ENCODE results near the gene NUDT3.
"Not testable (repeated sequence)": the region's sequence is repeated elsewhere in the genome, so short reads cannot be mapped to it uniquely, and the experiment has no call there.

The NUDT3 gene

GRCh38 chr6:34340906-34341480, 51.5 kb downstream of the NUDT3 start:
- DNase-seq = no peak

GRCh38 chr6:34340394-34340793, 52.1 kb downstream of the NUDT3 start:
- no peak for DNase-seq

- no peak for DNase-seq
These were observed 52.5 kb downstream of the NUDT3 start for GRCh38 chr6:34339971-34340370.

- no peak for DNase-seq
These were observed 53.0 kb downstream of the NUDT3 start for GRCh38 chr6:34339432-34339831.

- no peak for DNase-seq
These were observed 53.7 kb downstream of the NUDT3 start for GRCh38 chr6:34338811-34339210.

- DNase-seq = no peak
These were observed 54.1 kb downstream of the NUDT3 start for GRCh38 chr6:34338377-34338776.

- no peak for DNase-seq
These were observed 57.6 kb downstream of the NUDT3 start for GRCh38 chr6:34334796-34335416.

- DNase-seq = no peak
These were observed 58.6 kb downstream of the NUDT3 start for GRCh38 chr6:34333858-34334257.

GRCh38 chr6:34332251-34333198, 59.9 kb downstream of the NUDT3 start:
- no peak for DNase-seq

- DNase-seq = no peak
These were observed 61.0 kb downstream of the NUDT3 start for GRCh38 chr6:34331371-34332050.

GRCh38 chr6:34329814-34330213, 62.7 kb downstream of the NUDT3 start:
- not testable (repeated sequence) for DNase-seq

GRCh38 chr6:34328969-34329368, 63.5 kb downstream of the NUDT3 start:
- no peak for DNase-seq

- not testable (repeated sequence) for DNase-seq
These were observed 64.9 kb downstream of the NUDT3 start for GRCh38 chr6:34327313-34328205.

- no peak for DNase-seq
These were observed 66.8 kb downstream of the NUDT3 start for GRCh38 chr6:34325633-34326032.

GRCh38 chr6:34324738-34325444, 67.6 kb downstream of the NUDT3 start:
- DNase-seq = no peak

GRCh38 chr6:34324221-34324620, 68.2 kb downstream of the NUDT3 start:
- not testable (repeated sequence) for DNase-seq

GRCh38 chr6:34323300-34323699, 69.2 kb downstream of the NUDT3 start:
- DNase-seq = no peak

GRCh38 chr6:34322732-34323131, 69.7 kb downstream of the NUDT3 start:
- no peak for DNase-seq

- DNase-seq = no peak
These were observed 70.6 kb downstream of the NUDT3 start for GRCh38 chr6:34321821-34322220.

- no peak for DNase-seq
These were observed 73.0 kb downstream of the NUDT3 start for GRCh38 chr6:34319471-34319885.

All from activated CD8-positive, alpha-beta memory T cell treated with anti-CD3 and anti-CD28 coated beads, Interleukin-2, amount 50 U/mL, for 4 hours (primary cell).